NCI-H1105 treated with DMSO at 0.1 percent for 48 hours (cell line): Measurements from ENCODE around the gene LYZL1.
"Not testable (repeated sequence)": the region's sequence is repeated elsewhere in the genome, so short reads cannot be mapped to it uniquely, and the experiment has no call there.

Experiments
- DNase-seq: peaks from one replicate; lab custom pipeline; 2025; lab: John Stamatoyannopoulos, UW

The LYZL1 gene

DNA sequence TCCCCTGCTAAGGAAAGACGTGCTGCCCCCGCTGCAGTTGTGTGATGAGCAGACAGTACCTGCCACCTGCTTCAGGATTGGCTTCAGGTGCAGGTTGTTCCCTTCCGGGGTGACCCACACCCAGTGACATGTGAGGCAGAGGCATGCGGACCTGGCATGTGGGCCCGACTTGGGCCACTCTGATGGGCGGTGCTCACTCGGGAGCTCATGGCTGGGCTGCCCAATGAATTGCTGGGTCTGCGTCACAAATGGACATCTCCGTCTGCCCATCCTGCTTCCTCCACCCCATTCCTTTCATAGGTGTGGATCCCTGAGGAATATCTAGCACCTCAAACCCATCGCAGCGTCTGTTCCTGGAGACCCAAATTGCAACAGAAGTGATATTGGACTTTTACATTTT is 19.3 kb downstream of the LYZL1 start:
- DNase-seq, result not testable (repeated sequence)

DNA sequence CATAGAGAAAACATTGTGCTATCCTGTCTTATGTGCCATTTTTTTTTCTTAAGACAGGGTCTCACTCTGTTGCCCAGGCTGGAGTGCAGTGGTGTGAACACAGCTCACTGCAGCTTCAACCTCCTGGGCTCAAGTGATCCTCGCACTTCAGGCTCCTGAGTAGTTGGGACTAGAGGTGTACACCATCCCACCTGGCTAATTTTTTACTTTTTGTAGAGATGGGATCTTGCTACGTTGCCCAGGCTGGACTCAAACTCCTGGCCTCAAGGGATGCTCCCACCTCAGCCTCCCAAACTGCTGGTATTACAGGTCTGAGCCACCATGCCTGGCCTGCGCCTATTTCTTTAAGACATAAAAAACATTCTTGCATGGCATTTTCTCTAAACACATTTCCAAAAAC is 20.6 kb downstream of the LYZL1 start:
- DNase-seq, result no peak

DNA sequence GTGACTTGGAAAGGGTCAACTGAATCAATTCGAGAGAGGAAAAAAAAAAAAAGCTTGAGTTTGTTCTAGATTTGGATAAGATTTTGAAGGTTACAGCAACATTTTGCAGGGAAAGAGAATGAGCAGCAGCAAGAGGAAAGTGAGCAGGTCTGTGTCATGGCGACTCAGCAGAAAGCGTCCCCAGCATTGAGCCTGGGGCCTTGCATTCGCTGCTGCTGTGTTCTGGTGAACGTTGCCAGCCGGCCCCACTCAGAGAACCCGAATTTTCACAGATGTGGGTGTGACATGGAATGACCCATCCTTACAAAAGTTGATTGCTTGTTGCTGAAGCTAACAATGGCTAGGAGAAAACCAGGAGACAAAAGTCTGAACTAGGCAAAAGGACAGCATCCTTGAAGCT is 21.6 kb downstream of the LYZL1 start:
- DNase-seq, result not testable (repeated sequence)

DNA sequence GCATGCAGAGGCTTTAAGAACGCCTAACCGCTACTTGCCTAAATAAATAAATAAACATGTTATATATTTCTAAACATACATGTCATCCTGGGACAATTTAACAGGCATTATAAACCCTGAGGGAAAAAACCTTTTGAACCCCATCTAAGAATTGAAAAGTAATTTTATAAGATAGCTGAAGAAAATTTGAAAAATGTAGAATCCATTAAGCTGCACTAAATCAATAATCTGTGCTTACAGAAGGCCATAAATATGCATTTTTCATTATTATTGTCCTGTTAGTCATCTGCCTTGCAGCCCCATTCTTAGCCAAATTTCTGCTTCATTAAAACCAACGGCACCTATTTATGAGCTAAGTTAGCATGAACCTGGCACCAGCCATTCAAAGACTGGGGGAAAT is 24.2 kb downstream of the LYZL1 start:
- DNase-seq, result no peak

- DNase-seq, result no peak
These were observed 25.9 kb downstream of the LYZL1 start for GRCh38 chr10:29314726-29315125.

DNA sequence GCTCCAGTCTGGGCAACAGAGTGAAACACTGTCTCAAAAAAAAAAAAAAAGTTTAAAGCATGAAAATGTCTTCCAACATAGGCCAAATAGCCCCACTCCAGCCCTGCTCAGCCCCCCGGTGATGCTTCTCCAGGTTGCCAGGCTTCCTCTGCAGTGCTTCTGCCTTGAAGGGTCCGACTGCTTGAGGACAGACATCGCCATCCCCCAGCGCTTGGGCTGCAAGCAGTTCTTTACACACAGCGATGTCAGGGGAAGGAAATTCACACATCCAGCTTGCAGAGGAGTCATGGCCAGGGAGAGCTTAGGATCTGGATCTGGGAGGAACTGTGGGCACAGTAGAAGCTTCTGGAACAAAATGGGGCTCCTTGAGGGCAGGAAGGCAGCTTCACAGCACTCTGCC is 26.9 kb downstream of the LYZL1 start:
- no peak for DNase-seq

GRCh38 chr10:29316308-29317026 is 27.6 kb downstream of the LYZL1 start:
- DNase-seq, result no peak

GRCh38 chr10:29317027-29317420 is 28.2 kb downstream of the LYZL1 start:
- no peak for DNase-seq

- no peak for DNase-seq
These were observed 28.7 kb downstream of the LYZL1 start for GRCh38 chr10:29317423-29318021.

DNA sequence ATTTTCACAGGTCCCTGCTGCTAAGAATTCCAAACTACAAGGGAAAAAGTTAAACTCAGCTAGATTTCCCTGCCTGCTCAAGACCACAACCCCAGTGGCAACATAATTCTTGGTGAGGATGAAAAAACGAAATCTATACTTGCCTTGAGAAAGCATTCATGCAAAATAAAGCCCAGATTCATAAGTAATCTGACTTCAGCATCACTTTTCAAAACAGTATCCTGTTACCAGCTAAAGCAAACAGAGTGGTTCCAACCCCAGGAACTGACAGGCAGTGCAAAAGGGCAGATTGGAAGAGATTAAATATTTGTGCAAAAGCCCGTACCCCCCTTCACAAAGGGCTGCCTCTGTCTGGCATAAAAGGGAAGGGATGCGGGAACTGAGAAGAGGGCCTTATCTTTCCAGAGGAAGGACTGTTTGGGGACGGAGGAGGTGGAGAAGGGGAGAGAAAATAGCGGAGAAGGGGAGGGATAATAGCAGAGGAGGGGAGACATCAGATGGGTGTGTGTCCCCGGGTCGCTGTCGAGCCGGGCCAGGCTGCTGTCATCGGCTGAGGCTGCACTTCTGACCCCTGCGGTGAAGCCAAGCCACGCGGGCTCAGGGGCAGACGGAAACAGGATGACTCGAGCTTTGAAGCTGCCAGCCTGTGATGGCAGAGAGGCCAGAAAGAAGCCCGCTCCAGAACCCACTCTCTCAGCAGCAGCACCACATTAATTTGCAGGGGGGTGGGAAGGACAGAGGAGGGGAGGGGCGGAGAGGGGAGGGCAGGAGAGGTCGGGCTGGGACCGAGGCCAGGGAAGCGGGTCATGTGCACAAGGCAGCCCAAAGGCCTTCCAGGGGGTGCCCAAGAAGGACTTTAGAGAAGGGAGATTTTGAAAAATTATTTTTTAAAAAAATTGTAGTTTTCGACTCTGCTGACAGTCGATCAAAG is 29.5 kb downstream of the LYZL1 start:
- DNase-seq, result peak; percentile 4

- no peak for DNase-seq
These were observed 30.4 kb downstream of the LYZL1 start for GRCh38 chr10:29319205-29319781.

- DNase-seq, result not testable (repeated sequence)
These were observed 31.8 kb downstream of the LYZL1 start for GRCh38 chr10:29320680-29321121.

- no peak for DNase-seq
These were observed 32.8 kb downstream of the LYZL1 start for GRCh38 chr10:29321656-29322055.

GRCh38 chr10:29322918-29323317 is 34.0 kb downstream of the LYZL1 start:
- no peak for DNase-seq

DNA sequence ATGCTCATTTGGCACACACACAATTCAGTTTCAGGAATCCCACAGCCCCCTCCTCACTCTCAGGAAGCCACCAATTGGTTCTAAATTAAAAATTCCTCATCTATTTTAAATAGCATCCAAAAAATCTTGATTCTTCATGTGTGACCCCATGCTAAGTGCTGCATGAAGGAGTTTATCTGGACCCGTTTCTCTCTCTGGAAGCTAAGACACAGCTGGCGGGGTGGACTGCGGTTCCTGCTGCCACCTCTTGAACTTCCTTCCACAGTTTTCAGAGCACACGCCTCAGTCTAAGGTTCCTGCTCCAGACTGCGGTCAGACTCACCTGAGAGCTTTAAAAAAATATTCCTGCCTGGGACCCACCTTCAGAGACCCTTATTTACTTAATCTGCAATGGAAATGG is 34.5 kb downstream of the LYZL1 start:
- no peak for DNase-seq

DNA sequence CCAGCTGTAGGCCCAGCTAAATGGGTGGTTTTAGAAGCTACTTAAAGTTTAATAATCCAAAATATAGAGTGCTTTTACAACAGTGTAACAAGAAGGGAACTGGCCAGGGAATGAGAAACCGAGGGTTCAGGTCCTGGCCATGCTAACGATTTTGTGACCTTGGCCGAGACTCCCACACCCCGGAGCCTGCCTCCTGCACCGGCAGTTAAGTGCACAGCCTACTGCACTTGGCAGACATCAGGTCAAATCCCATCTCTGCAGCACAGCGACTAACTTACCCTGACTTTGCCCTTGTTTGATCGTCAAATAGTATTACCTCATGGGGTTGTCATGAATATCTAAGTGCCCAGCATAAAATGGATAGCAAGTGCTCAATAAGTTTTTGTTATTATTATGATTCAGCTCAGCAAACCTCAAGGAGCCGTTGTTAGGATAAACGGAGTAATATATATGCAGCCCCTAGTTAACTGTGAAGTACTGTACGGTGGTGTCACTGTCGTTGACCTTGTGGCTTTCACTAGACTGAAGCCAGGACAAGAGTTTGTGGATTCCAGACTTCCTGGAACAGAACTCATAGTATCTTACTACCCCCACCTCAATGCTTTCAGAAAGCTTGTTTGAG is 35.5 kb downstream of the LYZL1 start:
- no peak for DNase-seq

- DNase-seq, result no peak
These were observed 37.4 kb downstream of the LYZL1 start for GRCh38 chr10:29326299-29326698.

GRCh38 chr10:29326886-29327745 is 38.2 kb downstream of the LYZL1 start:
- no peak for DNase-seq

- no peak for DNase-seq
These were observed 38.9 kb downstream of the LYZL1 start for GRCh38 chr10:29327746-29328102.

DNA sequence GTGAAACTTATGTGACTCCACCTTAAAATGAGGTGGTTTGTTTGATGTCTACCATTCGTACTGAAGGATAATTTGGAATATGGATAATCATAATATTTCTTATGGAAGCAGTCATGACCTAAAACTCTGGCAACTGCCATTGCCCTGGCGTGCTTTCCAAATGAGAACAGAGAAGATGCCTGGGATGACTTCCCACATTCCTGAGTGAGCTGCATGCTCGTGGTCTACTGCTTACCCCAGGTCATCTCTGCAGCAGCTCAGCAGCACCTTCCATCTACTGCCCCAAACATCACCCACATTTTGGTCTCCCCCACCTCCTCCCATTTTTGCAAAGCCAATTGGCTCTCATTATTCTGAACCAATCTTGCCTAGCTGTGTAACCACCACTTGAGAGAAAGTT is 40.1 kb downstream of the LYZL1 start:
- DNase-seq, result no peak

DNA sequence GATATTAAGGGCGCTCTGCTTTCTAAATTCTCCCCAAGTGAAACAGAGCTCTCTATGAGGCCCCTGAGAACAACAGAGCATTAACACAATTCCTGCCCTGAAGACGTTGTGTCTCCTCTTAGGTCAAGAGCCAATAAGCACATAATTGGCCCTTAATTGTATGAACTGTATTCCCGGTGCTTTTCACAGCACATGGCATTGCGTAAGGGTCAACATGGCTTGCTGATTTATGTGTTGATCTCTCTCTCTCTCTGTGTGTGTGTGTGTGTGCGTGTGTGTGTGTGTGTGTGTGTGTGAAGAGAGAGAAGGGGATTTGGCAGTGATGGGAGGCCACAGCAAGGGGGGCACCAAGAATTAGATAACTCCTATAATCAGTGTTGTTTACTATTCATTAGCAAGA is 40.5 kb downstream of the LYZL1 start:
- DNase-seq, result peak; percentile 86
